Stomach (tissue), 9 donors: ENCODE measurements around the gene SLC2A6. TPM values are rescaled to one million over a fixed set of nuclear protein-coding genes. Genes with fewer than 3 reads are reported as not detected.

Source experiments
- DNase-seq, 2 donors: peaks; one replicate each; pipeline versions ENCODE4 v3.0.0 to v3.0.0-alpha.2; 2013 to 2019
- H3K27ac ChIP-seq, 5 donors: fragments of 200-600 bp in 4 of 5; sonication (generic) in 4 of 5; one replicate each; pipeline ENCODE4 v1.5.1; 2013 to 2019; ENCODE audit warnings: mild to moderate bottlenecking in 1 of 5, moderate library complexity in 1 of 5
- H3K27me3 ChIP-seq, 3 donors: fragments of 200-600 bp; sonication (generic); one replicate each; pipeline ENCODE4 v1.5.1; 2017 to 2019; ENCODE audit warnings: mixed run types in 1 of 3
- H3K36me3 ChIP-seq, 4 donors: fragments of 200-600 bp; sonication (generic); 1 replicate in 3 of 4; 2 replicates in 1 of 4; pipeline ENCODE4 v1.5.1; 2016 to 2019
- H3K4me1 ChIP-seq, 4 donors: fragments of 200-600 bp; sonication (generic); one replicate each; pipeline ENCODE4 v1.5.1; 2016 to 2019
- H3K4me3 ChIP-seq, 4 donors: fragments of 200-600 bp; sonication (generic) in 3 of 4; one replicate each; pipeline ENCODE4 v1.5.1; 2016 to 2019; ENCODE audit warnings: mild to moderate bottlenecking in 1 of 4
- H3K9me3 ChIP-seq, 4 donors: fragments of 200-600 bp; sonication (generic); one replicate each; pipeline ENCODE4 v1.5.1; 2016 to 2019
- EP300 ChIP-seq: sonication (generic); formaldehyde crosslinking; IDR thresholded peaks from one replicate; pipeline ENCODE4 v1.6.1; 2017; ENCODE audit warnings: antibody characterized with exemption
- POLR2A ChIP-seq, 4 donors: fragments of 450-650 bp; IDR thresholded peaks; one replicate each; pipeline ENCODE4 v1.6.1; 2016; ENCODE audit warnings: antibody characterized with exemption in 4 of 4, control low read depth in 2 of 4, mild to moderate bottlenecking in 1 of 4, moderate library complexity in 1 of 4
- POLR2AphosphoS5 ChIP-seq, 3 donors: sonication (generic); formaldehyde crosslinking; IDR thresholded peaks; one replicate each; pipeline ENCODE4 v1.6.1; 2016; ENCODE audit warnings: antibody characterized with exemption in 3 of 3
- WGBS, 5 donors: extraction: QIAGEN DNeasy Blood & Tissue Kit in 3 of 5; methylation state at CpG; one replicate each; pipeline versions ENCODE4 v1.1.5 to v1.1.7; 2013 to 2018; 5-methylcytosine and 5-hydroxymethylcytosine counted together
- intact Hi-C: fragments of 100-400 bp; cut with DNase I; formaldehyde crosslinking; loops from one replicate; pipeline ENCODE4 v1.15.1; 2023; ENCODE audit warnings: low total_unique reads
- polyA plus RNA-seq, 3 donors: library from polyadenylated mRNA; stranded (reverse); fragments of 200-250 nt; gene quantifications; one replicate each; pipeline ENCODE4 v1.2.3, GENCODE V29; 2013
- total RNA-seq, 5 donors: library from RNA; depleted of rRNA; stranded (reverse); fragments of >200 nt; gene quantifications; one replicate each; pipeline versions ENCODE4 v1.1.0 to v1.2.3, GENCODE V29; 2014 to 2016
- TF ChIP-seq, protein P1 (sequence below), 7 experiments: fragments of 450-650 bp in 4 of 7; fragments of 200-600 bp in 3 of 7; sonication (generic) in 3 of 7; IDR thresholded peaks; one replicate each; pipeline ENCODE4 v1.5.1; 2016 to 2019; ENCODE audit warnings: antibody characterized with exemption in 7 of 7, control low read depth in 2 of 7, mild to moderate bottlenecking in 1 of 7
- donor health status: healthy with polysubstance abuse.
- donor health status: Bipolar disorder and iron deficiency.
- donor health status: healthy.

SLC2A6 gene
- total and polyA plus RNA-seq, 8 donors, result 0.55 to 14.3 (median 1.3) TPM; not detected in 2

DNA sequence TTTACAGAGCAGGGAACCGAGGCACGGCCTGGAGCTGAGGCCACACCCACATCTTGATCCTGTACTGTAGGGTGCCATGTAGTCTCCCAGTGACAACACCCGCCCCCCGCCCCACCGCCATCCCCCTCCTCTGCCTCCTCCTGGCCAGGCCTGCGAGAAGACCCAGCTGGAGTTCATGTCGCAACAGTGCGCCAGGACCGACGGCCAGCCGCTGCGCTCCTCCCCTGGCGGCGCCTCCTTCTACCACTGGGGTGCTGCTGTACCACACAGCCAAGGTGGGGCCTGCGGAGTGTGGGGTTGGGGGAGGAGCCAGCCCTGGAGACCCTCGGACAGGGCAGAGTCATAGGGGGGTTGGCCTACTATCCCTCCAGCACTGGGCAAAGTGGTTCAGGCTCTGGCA, 42.2 kb downstream of the SLC2A6 start:
- no peaks in the 10 kb centered on the region for H3K9me3 ChIP-seq
- 71 to 88% (median 82%) methylated on average over 8 to 16 of the region's 16 CpGs for WGBS, 5 donors
- no peaks in the 10 kb centered on the region for H3K36me3 ChIP-seq
- no peak overlapping the region for H3K27ac ChIP-seq
- no peak for DNase-seq
- intact Hi-C loops, result no loop called here
- TF ChIP-seq POLR2A (IDR thresholded peaks at IDR 0.05) (no peak), POLR2AphosphoS5 (IDR thresholded peaks at IDR 0.05) (no peak), EP300 (no peak)
- TF ChIP-seq, protein P1, sequence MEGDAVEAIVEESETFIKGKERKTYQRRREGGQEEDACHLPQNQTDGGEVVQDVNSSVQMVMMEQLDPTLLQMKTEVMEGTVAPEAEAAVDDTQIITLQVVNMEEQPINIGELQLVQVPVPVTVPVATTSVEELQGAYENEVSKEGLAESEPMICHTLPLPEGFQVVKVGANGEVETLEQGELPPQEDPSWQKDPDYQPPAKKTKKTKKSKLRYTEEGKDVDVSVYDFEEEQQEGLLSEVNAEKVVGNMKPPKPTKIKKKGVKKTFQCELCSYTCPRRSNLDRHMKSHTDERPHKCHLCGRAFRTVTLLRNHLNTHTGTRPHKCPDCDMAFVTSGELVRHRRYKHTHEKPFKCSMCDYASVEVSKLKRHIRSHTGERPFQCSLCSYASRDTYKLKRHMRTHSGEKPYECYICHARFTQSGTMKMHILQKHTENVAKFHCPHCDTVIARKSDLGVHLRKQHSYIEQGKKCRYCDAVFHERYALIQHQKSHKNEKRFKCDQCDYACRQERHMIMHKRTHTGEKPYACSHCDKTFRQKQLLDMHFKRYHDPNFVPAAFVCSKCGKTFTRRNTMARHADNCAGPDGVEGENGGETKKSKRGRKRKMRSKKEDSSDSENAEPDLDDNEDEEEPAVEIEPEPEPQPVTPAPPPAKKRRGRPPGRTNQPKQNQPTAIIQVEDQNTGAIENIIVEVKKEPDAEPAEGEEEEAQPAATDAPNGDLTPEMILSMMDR (IDR thresholded peaks at IDR 0.05), result no peak
- H3K4me3 ChIP-seq, result no peak overlapping the region
- H3K27me3 ChIP-seq, result no peaks in the 10 kb centered on the region
- H3K4me1 ChIP-seq, result no peaks in the 10 kb centered on the region

DNA sequence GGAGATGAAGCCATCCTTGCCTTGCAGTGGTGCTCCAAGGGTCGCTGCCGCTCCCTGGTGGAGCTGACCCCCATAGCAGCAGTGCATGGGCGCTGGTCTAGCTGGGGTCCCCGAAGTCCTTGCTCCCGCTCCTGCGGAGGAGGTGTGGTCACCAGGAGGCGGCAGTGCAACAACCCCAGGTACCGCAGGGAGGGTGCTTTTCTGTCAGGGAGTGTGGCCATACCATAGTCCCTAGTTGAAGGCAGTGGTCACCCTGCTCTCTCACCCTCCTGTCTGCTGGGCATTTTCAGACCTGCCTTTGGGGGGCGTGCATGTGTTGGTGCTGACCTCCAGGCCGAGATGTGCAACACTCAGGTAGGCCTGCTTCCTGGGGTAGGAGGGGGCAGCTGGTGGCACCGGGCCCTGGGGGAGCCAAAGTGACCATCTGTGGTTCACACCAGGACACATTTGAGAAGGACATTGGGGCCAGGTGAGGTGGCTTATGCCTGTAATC, 45.5 kb downstream of the SLC2A6 start:
- H3K4me1 ChIP-seq, result peaks cover 9 to 15% (median 13%) of the 10 kb centered on the region in 4 donors
- intact Hi-C loops, result no loop called here
- no peak overlapping the region for H3K4me3 ChIP-seq
- no peaks in the 10 kb centered on the region for H3K9me3 ChIP-seq
- TF ChIP-seq, protein P1 (IDR thresholded peaks at IDR 0.05), result no peak
- TF ChIP-seq EP300, result no peak
- TF ChIP-seq POLR2A (IDR thresholded peaks at IDR 0.05), result no peak
- no peak for TF ChIP-seq POLR2AphosphoS5 (IDR thresholded peaks at IDR 0.05)
- no peak overlapping the region for H3K27ac ChIP-seq
- no peak for DNase-seq
- peaks cover 0 to 19% (median 3%) of the 10 kb centered on the region in 3 donors for H3K27me3 ChIP-seq
- WGBS, 5 donors, result 79 to 89% (median 87%) methylated on average over 6 to 11 of the region's 11 CpGs
- H3K36me3 ChIP-seq, result no peaks in the 10 kb centered on the region

DNA sequence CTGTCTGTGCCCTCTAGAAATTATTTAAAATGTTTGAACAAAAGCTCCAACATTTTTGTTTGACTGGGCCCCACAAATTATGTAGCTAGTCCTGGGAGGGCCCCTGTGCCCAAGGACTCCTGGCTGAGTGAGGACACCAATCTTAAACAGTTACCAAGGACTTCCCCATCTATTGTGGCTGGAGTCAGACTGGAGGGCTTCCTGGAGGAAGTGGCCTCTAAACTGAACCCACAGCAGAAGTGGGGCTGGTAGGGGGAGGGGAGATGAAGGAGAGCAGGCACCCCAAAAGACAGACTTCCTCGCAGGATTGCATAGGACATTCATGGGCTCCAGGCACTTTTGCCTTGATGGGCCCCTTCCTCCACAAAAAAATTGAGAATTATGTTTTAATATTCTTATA, 48.7 kb downstream of the SLC2A6 start:
- no peak overlapping the region for H3K4me3 ChIP-seq
- intact Hi-C loops, result no loop called here
- peaks cover 16 to 29% (median 26%) of the 10 kb centered on the region in 4 donors for H3K4me1 ChIP-seq
- H3K27me3 ChIP-seq, result peaks cover 0 to 45% (median 11%) of the 10 kb centered on the region in 3 donors
- WGBS, 5 donors, result 81 to 96% (median 95%) methylated on average over 1 of the region's 1 CpG
- no peaks in the 10 kb centered on the region for H3K9me3 ChIP-seq
- H3K36me3 ChIP-seq, result no peaks in the 10 kb centered on the region
- DNase-seq, result no peak
- TF ChIP-seq EP300 (no peak), POLR2AphosphoS5 (IDR thresholded peaks at IDR 0.05) (no peak), POLR2A (IDR thresholded peaks at IDR 0.05) (no peak)
- TF ChIP-seq, protein P1 (IDR thresholded peaks at IDR 0.05), result no peak
- H3K27ac ChIP-seq, result no peak overlapping the region

DNA sequence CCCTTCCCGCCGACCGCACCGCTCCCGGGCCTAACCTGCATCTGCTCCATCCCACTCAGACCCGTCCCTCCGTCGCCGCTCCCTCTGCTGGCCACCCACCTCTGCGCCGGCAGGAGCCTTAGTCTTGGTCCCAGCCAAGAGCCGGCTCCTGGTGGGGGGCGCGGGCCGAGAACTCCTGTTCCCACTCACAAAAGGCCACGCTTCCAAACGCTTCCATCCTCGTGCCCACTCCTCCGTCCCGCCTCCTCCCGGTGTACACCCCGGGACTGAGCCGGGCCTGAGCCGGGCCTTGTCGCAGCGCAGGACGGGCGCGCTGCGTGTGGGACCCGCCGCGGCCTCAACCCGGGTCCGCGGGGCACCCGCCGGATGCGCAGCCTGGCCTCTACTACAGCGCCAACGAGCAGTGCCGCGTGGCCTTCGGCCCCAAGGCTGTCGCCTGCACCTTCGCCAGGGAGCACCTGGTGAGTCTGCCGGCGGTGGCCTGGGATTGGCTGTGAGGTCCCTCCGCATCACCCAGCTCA, 49.2 kb downstream of the SLC2A6 start:
- intact Hi-C loops, result no loop called here
- peak; percentile 65 to 83 for DNase-seq
- Histone ChIP-seq H3K4me1 (peaks cover 16 to 33% (median 28%) of the 10 kb centered on the region in 4 donors), H3K27me3 (peaks cover 0 to 46% (median 11%) of the 10 kb centered on the region in 3 donors), H3K27ac (no peak overlapping the region), H3K36me3 (no peaks in the 10 kb centered on the region), H3K4me3 (no peak overlapping the region), H3K9me3 (no peaks in the 10 kb centered on the region)
- TF ChIP-seq EP300 (no peak), POLR2A (IDR thresholded peaks at IDR 0.05) (no peak), POLR2AphosphoS5 (IDR thresholded peaks at IDR 0.05) (no peak)
- TF ChIP-seq, protein P1 (IDR thresholded peaks at IDR 0.05), result peak in 5 of 7 experiments; percentile 19 to 53 (median 42)
- WGBS, 5 donors, result 21 to 38% (median 30%) methylated on average over 22 to 49 of the region's 49 CpGs
